Neural progenitor cell (in vitro differentiated cells): ENCODE results near the gene KRTAP5-4. TPM values are rescaled to one million over a fixed set of nuclear protein-coding genes. Genes with fewer than 3 reads are reported as not detected.

ENCODE experiments used
- DNase-seq: peaks from one replicate; pipeline ENCODE4 v3.0.0-alpha.2; 2016; ENCODE audit warnings: low spot score
- H2AFZ ChIP-seq: fragments of 200-600 bp; sonication (generic); replicated peaks from 2 replicates; pipeline ENCODE4 v1.6.1; 2016; ENCODE audit warnings: antibody characterized with exemption
- H3F3A ChIP-seq: fragments of 200-600 bp; sonication (generic); 2 replicates; pipeline ENCODE4 v1.6.1; 2016; ENCODE audit warnings: antibody characterized with exemption, low read depth
- H3K27ac ChIP-seq: fragments of 200-600 bp; sonication (generic); 2 replicates; pipeline ENCODE4 v1.5.1; 2016; ENCODE audit warnings: mild to moderate bottlenecking
- H3K27me3 ChIP-seq: fragments of 200-600 bp; sonication (generic); 2 replicates; pipeline ENCODE4 v1.6.1; 2016; ENCODE audit warnings: mild to moderate bottlenecking, moderate library complexity
- H3K36me3 ChIP-seq: fragments of 200-600 bp; sonication (generic); 2 replicates; pipeline ENCODE4 v1.5.1; 2016
- H3K4me1 ChIP-seq: fragments of 200-600 bp; sonication (generic); 2 replicates; pipeline ENCODE4 v1.6.1; 2016; ENCODE audit warnings: mixed run types
- H3K4me2 ChIP-seq: fragments of 200-600 bp; sonication (generic); 2 replicates; pipeline ENCODE4 v1.6.1; 2016
- H3K4me3 ChIP-seq: fragments of 200-600 bp; sonication (generic); 2 replicates; pipeline ENCODE4 v1.5.1; 2016
- H3K79me2 ChIP-seq: fragments of 200-600 bp; sonication (generic); 2 replicates; pipeline ENCODE4 v1.6.1; 2016; ENCODE audit warnings: low read depth
- H3K9ac ChIP-seq: fragments of 200-600 bp; sonication (generic); 2 replicates; pipeline ENCODE4 v1.6.1; 2016
- H3K9me3 ChIP-seq: fragments of 200-600 bp; sonication (generic); 2 replicates; pipeline ENCODE4 v1.5.1; 2016; ENCODE audit warnings: low read depth
- H4K20me1 ChIP-seq: fragments of 200-600 bp; sonication (generic); 2 replicates; pipeline ENCODE4 v1.6.1; 2016; ENCODE audit warnings: low read depth
- H3K27ac Mint-ChIP-seq: 3 replicates; pipeline ENCODE4 v1.8.0; 2021; ENCODE audit warnings: mixed read lengths
- H3K27me3 Mint-ChIP-seq: 2 replicates; pipeline ENCODE4 v1.8.0; 2022; ENCODE audit warnings: low read depth, mild to moderate bottlenecking, inconsistent platforms, moderate library complexity, mixed read lengths; ENCODE audit not compliant: insufficient read depth
- H3K36me3 Mint-ChIP-seq: 3 replicates; pipeline ENCODE4 v1.8.0; 2021; ENCODE audit warnings: mixed read lengths
- H3K4me1 Mint-ChIP-seq: 3 replicates; pipeline ENCODE4 v1.8.0; 2021; ENCODE audit warnings: mixed read lengths
- H3K4me3 Mint-ChIP-seq: 3 replicates; pipeline ENCODE4 v1.8.0; 2021; ENCODE audit warnings: mild to moderate bottlenecking, moderate library complexity, mixed read lengths
- H3K9me3 Mint-ChIP-seq: 3 replicates; pipeline ENCODE4 v1.8.0; 2020; ENCODE audit warnings: mixed read lengths
- EZH2 ChIP-seq: fragments of 200-600 bp; sonication (generic); IDR thresholded peaks from 2 replicates; pipeline ENCODE4 v1.6.1; 2017; ENCODE audit warnings: antibody characterized with exemption, mild to moderate bottlenecking, moderate library complexity
- EZH2phosphoT487 ChIP-seq: fragments of 200-600 bp; sonication (generic); IDR thresholded peaks from 2 replicates; pipeline ENCODE4 v1.6.1; 2017; ENCODE audit warnings: antibody characterized with exemption
- total RNA-seq: library from RNA; depleted of rRNA; stranded (reverse); fragments of >200 nt; gene quantifications from 2 replicates; pipeline ENCODE4 v1.2.3, GENCODE V29; 2015; ENCODE audit warnings: low replicate concordance
- TF ChIP-seq, protein P1 (sequence below): fragments of 200-600 bp; sonication (generic); IDR thresholded peaks from 2 replicates; pipeline ENCODE4 v1.5.1; 2017; ENCODE audit warnings: antibody characterized with exemption, mild to moderate bottlenecking

Gene KRTAP5-4
- total RNA-seq, 1 donor from 2014 or later: not detected

DNA sequence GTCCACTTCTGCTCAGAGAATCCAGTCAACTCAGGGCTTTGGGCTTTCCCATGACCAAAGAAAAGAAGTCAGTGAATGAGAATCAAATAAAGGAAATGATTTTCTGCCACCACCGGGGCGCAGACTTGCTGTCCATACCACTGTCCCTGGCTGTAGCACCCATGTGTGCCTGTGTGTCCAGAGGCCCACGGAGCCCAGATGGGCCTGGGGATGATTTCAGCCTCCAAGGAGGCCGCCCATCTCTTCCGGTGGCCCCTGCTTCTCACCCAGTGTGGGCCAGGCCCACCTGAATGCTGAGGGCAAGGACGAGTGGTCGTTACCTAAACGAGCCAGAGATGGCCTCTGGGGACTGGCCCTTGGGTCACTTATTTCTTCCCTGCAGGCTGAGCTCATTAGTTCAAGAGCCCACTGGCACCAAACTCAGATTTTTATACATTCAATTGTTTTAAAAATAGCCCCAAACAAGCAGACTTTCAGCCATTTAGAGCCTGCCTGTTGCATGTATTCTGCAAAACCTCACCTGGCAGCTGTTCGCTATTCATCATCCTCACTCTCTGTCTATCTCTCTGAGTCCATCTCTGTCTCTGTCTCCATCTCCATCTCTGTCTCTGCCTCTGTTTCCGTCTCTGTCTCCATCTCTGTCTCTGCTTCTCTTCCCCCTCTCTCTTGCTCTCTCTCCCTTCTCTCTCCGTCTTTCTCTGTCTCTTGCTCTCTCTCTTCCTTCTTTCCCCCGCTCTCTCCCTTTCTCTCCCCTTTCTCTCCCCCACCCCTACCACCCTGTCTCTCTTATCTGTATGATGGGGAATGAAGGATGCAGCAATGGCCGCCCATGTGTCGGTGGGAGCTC is 31.8 kb upstream of the KRTAP5-4 start:
- H3K4me1 Mint-ChIP-seq: no peaks in the 10 kb centered on the region

DNA sequence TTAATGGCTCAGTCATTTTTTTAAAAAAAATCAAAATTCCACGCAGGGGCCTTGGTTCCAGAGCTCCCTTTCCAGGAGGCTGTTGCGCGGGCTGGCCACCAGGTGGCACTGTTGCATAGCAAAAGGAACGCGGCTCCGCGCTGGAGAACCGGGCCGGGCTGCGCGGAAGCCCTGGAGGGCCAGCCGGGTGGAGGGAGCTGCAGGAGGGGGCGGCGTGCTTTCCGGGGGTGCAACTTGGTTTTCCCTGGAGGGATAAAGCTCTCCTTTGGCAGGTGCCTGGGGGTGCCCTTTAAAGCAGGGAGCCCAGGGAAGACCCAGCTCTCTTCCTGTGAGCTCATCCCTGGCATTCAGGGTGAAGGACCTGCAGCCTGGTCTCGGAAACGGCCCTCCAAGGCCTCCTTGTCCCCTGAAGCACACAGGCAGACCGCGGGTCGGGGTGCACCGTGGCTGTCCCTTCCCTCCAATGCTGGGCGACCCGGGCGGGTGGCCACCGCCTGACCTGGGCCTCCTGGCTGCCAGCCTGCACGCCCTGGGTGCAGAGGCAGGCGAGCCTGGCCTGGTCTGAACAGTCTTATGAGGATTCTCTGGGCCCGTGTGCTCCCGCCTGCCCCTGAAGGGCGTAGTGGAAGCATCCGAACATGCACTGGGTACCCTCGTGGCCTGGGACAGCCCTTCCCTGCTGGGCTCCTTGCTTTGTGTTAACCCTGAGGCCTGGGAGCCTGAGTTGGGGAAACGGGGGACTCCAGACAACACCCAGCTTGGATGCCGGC is 31.0 kb upstream of the KRTAP5-4 start:
- no peak for TF ChIP-seq EZH2phosphoT487
- TF ChIP-seq EZH2: peak; percentile 35
- TF ChIP-seq, protein P1, sequence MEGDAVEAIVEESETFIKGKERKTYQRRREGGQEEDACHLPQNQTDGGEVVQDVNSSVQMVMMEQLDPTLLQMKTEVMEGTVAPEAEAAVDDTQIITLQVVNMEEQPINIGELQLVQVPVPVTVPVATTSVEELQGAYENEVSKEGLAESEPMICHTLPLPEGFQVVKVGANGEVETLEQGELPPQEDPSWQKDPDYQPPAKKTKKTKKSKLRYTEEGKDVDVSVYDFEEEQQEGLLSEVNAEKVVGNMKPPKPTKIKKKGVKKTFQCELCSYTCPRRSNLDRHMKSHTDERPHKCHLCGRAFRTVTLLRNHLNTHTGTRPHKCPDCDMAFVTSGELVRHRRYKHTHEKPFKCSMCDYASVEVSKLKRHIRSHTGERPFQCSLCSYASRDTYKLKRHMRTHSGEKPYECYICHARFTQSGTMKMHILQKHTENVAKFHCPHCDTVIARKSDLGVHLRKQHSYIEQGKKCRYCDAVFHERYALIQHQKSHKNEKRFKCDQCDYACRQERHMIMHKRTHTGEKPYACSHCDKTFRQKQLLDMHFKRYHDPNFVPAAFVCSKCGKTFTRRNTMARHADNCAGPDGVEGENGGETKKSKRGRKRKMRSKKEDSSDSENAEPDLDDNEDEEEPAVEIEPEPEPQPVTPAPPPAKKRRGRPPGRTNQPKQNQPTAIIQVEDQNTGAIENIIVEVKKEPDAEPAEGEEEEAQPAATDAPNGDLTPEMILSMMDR: peak; percentile 100
- Histone ChIP-seq H3K4me2 (peak overlapping the region; percentile 40), H2AFZ (peak overlapping the region; percentile 70), H3K9me3 (no peaks in the 10 kb centered on the region), H3K79me2 (no peaks in the 10 kb centered on the region), H3K9ac (no peak overlapping the region), H3K27me3 (peaks cover 25% of the 10 kb centered on the region), H3K4me1 (no peaks in the 10 kb centered on the region), H3K27ac (no peak overlapping the region), H4K20me1 (no peaks in the 10 kb centered on the region), H3F3A (no peaks in the 10 kb centered on the region), H3K36me3 (no peaks in the 10 kb centered on the region), H3K4me3 (no peak overlapping the region)
- no peak overlapping the region for H3K4me3 Mint-ChIP-seq
- no peaks in the 10 kb centered on the region for H3K4me1 Mint-ChIP-seq
- H3K9me3 Mint-ChIP-seq: no peaks in the 10 kb centered on the region
- H3K27ac Mint-ChIP-seq: no peak overlapping the region
- H3K36me3 Mint-ChIP-seq: no peaks in the 10 kb centered on the region
- DNase-seq: peak; percentile 85
- H3K27me3 Mint-ChIP-seq: peaks cover 14% of the 10 kb centered on the region

More for the DNA sequence above, 31.8 kb upstream of the KRTAP5-4 start:
- Histone ChIP-seq H4K20me1 (no peaks in the 10 kb centered on the region), H3K4me3 (no peak overlapping the region), H3F3A (no peaks in the 10 kb centered on the region), H3K4me1 (no peaks in the 10 kb centered on the region), H3K79me2 (no peaks in the 10 kb centered on the region), H3K27ac (no peak overlapping the region), H3K9me3 (no peaks in the 10 kb centered on the region), H3K27me3 (peaks cover 25% of the 10 kb centered on the region), H3K9ac (no peak overlapping the region), H3K4me2 (no peak overlapping the region), H2AFZ (peak overlapping the region; percentile 70), H3K36me3 (no peaks in the 10 kb centered on the region)
- no peak overlapping the region for H3K4me3 Mint-ChIP-seq
- H3K36me3 Mint-ChIP-seq: no peaks in the 10 kb centered on the region
- DNase-seq: no peak
- H3K27ac Mint-ChIP-seq: no peak overlapping the region
- H3K9me3 Mint-ChIP-seq: no peaks in the 10 kb centered on the region
- H3K27me3 Mint-ChIP-seq: peaks cover 14% of the 10 kb centered on the region
- TF ChIP-seq EZH2: no peak
- TF ChIP-seq, protein P1: no peak
- TF ChIP-seq EZH2phosphoT487: no peak

DNA sequence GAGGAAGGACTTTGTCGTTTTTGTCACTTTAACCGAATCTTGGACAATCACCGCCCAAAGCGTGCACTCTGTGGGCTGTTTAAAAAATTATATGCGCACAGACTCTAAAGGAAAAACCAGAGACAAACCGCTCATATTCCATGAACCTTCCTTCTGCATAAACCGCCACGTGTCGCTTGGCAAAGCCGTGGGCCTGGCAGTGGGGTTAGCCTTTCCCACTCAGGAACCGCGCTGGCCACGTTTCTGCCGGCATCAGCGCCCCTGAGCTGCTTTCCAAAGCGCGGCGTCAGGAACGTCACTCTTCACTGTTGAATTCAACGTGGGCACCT is 30.5 kb upstream of the KRTAP5-4 start:
- Histone ChIP-seq H3K27me3 (peaks cover 25% of the 10 kb centered on the region), H3K9me3 (no peaks in the 10 kb centered on the region), H3K36me3 (no peaks in the 10 kb centered on the region), H2AFZ (no peak overlapping the region), H4K20me1 (no peaks in the 10 kb centered on the region), H3K9ac (no peak overlapping the region), H3K79me2 (no peaks in the 10 kb centered on the region), H3K4me1 (no peaks in the 10 kb centered on the region), H3K4me2 (no peak overlapping the region), H3K4me3 (no peak overlapping the region), H3K27ac (no peak overlapping the region), H3F3A (no peaks in the 10 kb centered on the region)
- peaks cover 14% of the 10 kb centered on the region for H3K27me3 Mint-ChIP-seq
- H3K4me1 Mint-ChIP-seq: no peaks in the 10 kb centered on the region
- no peaks in the 10 kb centered on the region for H3K9me3 Mint-ChIP-seq
- DNase-seq: no peak
- no peak overlapping the region for H3K4me3 Mint-ChIP-seq
- H3K36me3 Mint-ChIP-seq: no peaks in the 10 kb centered on the region
- no peak overlapping the region for H3K27ac Mint-ChIP-seq
- TF ChIP-seq EZH2phosphoT487 (no peak), EZH2 (no peak)
- TF ChIP-seq, protein P1: no peak
